ENCODE data around the gene AP3B1.

DNA sequence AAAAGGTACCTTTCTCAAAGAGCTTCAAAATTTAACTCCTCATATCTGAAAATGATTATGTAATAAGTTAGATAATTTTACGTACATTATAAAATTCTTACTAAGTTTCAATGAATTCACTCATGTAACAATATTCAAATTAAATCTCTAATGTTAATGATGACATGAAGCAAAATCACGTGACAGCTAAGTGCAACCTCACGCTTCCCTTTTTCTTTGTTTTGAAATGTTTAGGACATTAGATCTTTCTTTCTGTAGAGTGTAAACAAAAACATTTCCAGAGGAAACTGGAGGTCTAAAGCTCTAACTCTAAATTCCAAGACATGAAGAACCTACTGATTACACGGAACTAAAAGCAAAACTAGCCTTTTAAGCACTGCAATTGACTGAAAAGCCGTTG is 291.0 kb downstream of the AP3B1 start:
- TF ChIP-seq CTCF (IDR thresholded peaks at IDR 0.05) (no peak), POLR2A (IDR thresholded peaks at IDR 0.05) (no peak)
